Hepatocyte (in vitro differentiated cells): ENCODE results near the gene FBXL7.

ENCODE experiments used
- CTCF ChIP-seq: fragments of 200-600 bp; sonication (generic); IDR thresholded peaks from 2 replicates; pipeline ENCODE4 v1.5.1; 2016; ENCODE audit warnings: antibody characterized with exemption, mild to moderate bottlenecking; ENCODE audit not compliant: poor library complexity
- EZH2 ChIP-seq: fragments of 200-600 bp; sonication (generic); IDR thresholded peaks from 2 replicates; pipeline ENCODE4 v1.6.1; 2016; ENCODE audit warnings: antibody characterized with exemption, mild to moderate bottlenecking, borderline replicate concordance
- EZH2phosphoT487 ChIP-seq: fragments of 200-600 bp; sonication (generic); IDR thresholded peaks from one replicate; pipeline ENCODE4 v1.6.1; 2018; ENCODE audit warnings: antibody characterized with exemption, mild to moderate bottlenecking, low read depth, moderate library complexity; ENCODE audit not compliant: unreplicated experiment, severe bottlenecking

- TF ChIP-seq CTCF (no peak), EZH2 (no peak), EZH2phosphoT487 (no peak)
Observed at GRCh38 chr5:15703901-15704300, 203.9 kb downstream of the FBXL7 start.
